OCI-LY7 (cell line): ENCODE results near the gene FBXO31. TPM values are rescaled to one million over a fixed set of nuclear protein-coding genes. Genes with fewer than 3 reads are reported as not detected.

Experiments
- BruUV-seq: library from RNA; stranded (reverse); fragments of 400-500 nt; replicated peaks from 2 replicates; lab custom pipeline; 2021; lab: Mats Ljungman, UMichigan
- CTCF ChIA-PET: fragments of 300-600 bp; sonication (Branson Sonifier 250); formaldehyde crosslinking; loops from one replicate; lab custom pipeline; 2022; ENCODE audit warnings: antibody characterized with exemption; ENCODE audit not compliant: unreplicated experiment; lab: Charles Lee
- POLR2A ChIA-PET: fragments of 300-600 bp; sonication (Branson Sonifier 250); formaldehyde crosslinking; loops from one replicate; lab custom pipeline; 2022; ENCODE audit warnings: antibody characterized with exemption; lab: Charles Lee
- DNase-seq: peaks from one replicate; pipeline ENCODE4 v3.0.0-alpha.2; 2015; ENCODE audit warnings: low spot score
- H2AFZ ChIP-seq: fragments of 200-600 bp; sonication (generic), shearing (Covaris generic); 2 replicates; pipeline ENCODE4 v1.6.1; 2014; ENCODE audit warnings: mild to moderate bottlenecking, antibody characterized with exemption, low read length, moderate library complexity
- H3K27ac ChIP-seq: fragments of 200-600 bp; sonication (generic); 2 replicates; pipeline ENCODE4 v1.5.1; 2014; ENCODE audit warnings: mixed run types, low read depth, mild to moderate bottlenecking, moderate library complexity, low read length, inconsistent platforms; ENCODE audit not compliant: poor library complexity, severe bottlenecking
- H3K36me3 ChIP-seq: fragments of 200-600 bp; sonication (generic); 2 replicates; pipeline ENCODE4 v1.6.1; 2014; ENCODE audit warnings: mild to moderate bottlenecking, antibody characterized with exemption, low read length, moderate library complexity, mixed read lengths; ENCODE audit not compliant: insufficient read depth
- H3K4me1 ChIP-seq: fragments of 200-600 bp; sonication (generic); 2 replicates; pipeline ENCODE4 v1.5.1; 2014; ENCODE audit warnings: mild to moderate bottlenecking, low read length; ENCODE audit not compliant: insufficient read depth, poor library complexity, severe bottlenecking
- H3K4me2 ChIP-seq: fragments of 200-600 bp; sonication (generic); 2 replicates; pipeline ENCODE4 v1.6.1; 2014; ENCODE audit warnings: mild to moderate bottlenecking, low read length
- H3K4me3 ChIP-seq: fragments of 200-600 bp; sonication (generic); 2 replicates; pipeline ENCODE4 v1.5.1; 2014; ENCODE audit warnings: mild to moderate bottlenecking, low read depth, low read length; ENCODE audit not compliant: poor library complexity, severe bottlenecking
- H3K79me2 ChIP-seq: fragments of 200-600 bp; sonication (generic); 2 replicates; pipeline ENCODE4 v1.6.1; 2016; ENCODE audit warnings: low read depth, mild to moderate bottlenecking, low read length, moderate library complexity, mixed read lengths; ENCODE audit not compliant: insufficient read depth
- H3K9me2 ChIP-seq: fragments of 200-600 bp; sonication (generic); 2 replicates; pipeline ENCODE4 v1.6.1; 2016; ENCODE audit warnings: mild to moderate bottlenecking, low read length, mixed read lengths; ENCODE audit not compliant: insufficient read depth
- H3K9me3 ChIP-seq: fragments of 200-600 bp; sonication (generic); 2 replicates; pipeline ENCODE4 v1.6.1; 2014; ENCODE audit warnings: mild to moderate bottlenecking, mixed run types, low read length, mixed read lengths
- H4K20me1 ChIP-seq: fragments of 200-600 bp; sonication (generic); 2 replicates; pipeline ENCODE4 v1.6.1; 2014; ENCODE audit warnings: mild to moderate bottlenecking, antibody characterized with exemption, low read length, moderate library complexity, mixed read lengths; ENCODE audit not compliant: insufficient read depth
- CTCF ChIP-seq: fragments of 200-600 bp; sonication (generic); conservative IDR thresholded peaks from 2 replicates; pipeline ENCODE4 v1.5.1; 2014; ENCODE audit warnings: mild to moderate bottlenecking, antibody characterized with exemption, low read length, moderate library complexity, mixed read lengths
- EZH2phosphoT487 ChIP-seq: fragments of 200-600 bp; sonication (generic); IDR thresholded peaks from 2 replicates; pipeline ENCODE4 v1.6.1; 2018; ENCODE audit warnings: low read depth, borderline replicate concordance, mild to moderate bottlenecking, mixed run types, antibody characterized with exemption, low read length, moderate library complexity, mixed read lengths
- intact Hi-C: fragments of 100-400 bp; cut with micrococcal nuclease; formaldehyde crosslinking; loops from one replicate; pipeline ENCODE4 v1.10.0; 2022; ENCODE audit not compliant: unreplicated experiment
- total RNA-seq, 2 experiments: library from RNA; depleted of rRNA in 1 of 2; stranded (reverse); fragments of >200 nt in 1 of 2; shearing (Covaris generic) in 1 of 2; gene quantifications; 2 replicates each; pipeline ENCODE4 v1.2.3, GENCODE V29; 2014 to 2022

The FBXO31 gene
- total RNA-seq, 2 experiments from 2014 or later: 26.0 to 32.4 TPM

- Histone ChIP-seq H3K4me3 (no peak overlapping the region), H3K79me2 (no peaks in the 10 kb centered on the region), H3K36me3 (no peaks in the 10 kb centered on the region), H2AFZ (no peak overlapping the region), H4K20me1 (no peaks in the 10 kb centered on the region), H3K9me2 (no peaks in the 10 kb centered on the region), H3K4me1 (peaks cover 9% of the 10 kb centered on the region), H3K9me3 (no peaks in the 10 kb centered on the region), H3K27ac (no peak overlapping the region), H3K4me2 (no peak overlapping the region)
- TF ChIP-seq EZH2phosphoT487 (no peak), CTCF (no peak)
- intact Hi-C loops: no loop called here
- BruUV-seq: no TSS peak
- no peak for DNase-seq
- ChIA-PET CTCF (no interaction called here), POLR2A (no interaction called here)
Observed at GRCh38 chr16:87431926-87432325, 48.4 kb upstream of the FBXO31 start.

- Histone ChIP-seq H3K4me1 (no peaks in the 10 kb centered on the region), H3K4me3 (no peak overlapping the region), H3K27ac (no peak overlapping the region), H2AFZ (no peak overlapping the region), H3K9me3 (no peaks in the 10 kb centered on the region), H3K36me3 (peaks cover 10% of the 10 kb centered on the region; the same call in 1 of the 2 replicates), H3K4me2 (no peak overlapping the region), H3K9me2 (no peaks in the 10 kb centered on the region), H4K20me1 (no peaks in the 10 kb centered on the region; the same call in 1 of the 2 replicates), H3K79me2 (no peaks in the 10 kb centered on the region)
- CTCF ChIA-PET: no interaction called here
- POLR2A ChIA-PET: no interaction called here
- DNase-seq: no peak
- intact Hi-C loops: no loop called here
- BruUV-seq: no TSS peak
- TF ChIP-seq EZH2phosphoT487 (no peak), CTCF (no peak)
Observed at GRCh38 chr16:87426423-87427215, 43.0 kb upstream of the FBXO31 start.

GRCh38 chr16:87425941-87426340 lies 42.4 kb upstream of the FBXO31 start:
- no peak for TF ChIP-seq CTCF
- no peak for TF ChIP-seq EZH2phosphoT487
- Histone ChIP-seq H3K9me3 (no peaks in the 10 kb centered on the region), H2AFZ (no peak overlapping the region), H3K9me2 (no peaks in the 10 kb centered on the region), H3K4me2 (no peak overlapping the region), H3K36me3 (peaks cover 10% of the 10 kb centered on the region; the same call in 1 of the 2 replicates), H4K20me1 (no peaks in the 10 kb centered on the region; the same call in 1 of the 2 replicates), H3K4me1 (no peaks in the 10 kb centered on the region), H3K27ac (no peak overlapping the region), H3K4me3 (no peak overlapping the region), H3K79me2 (no peaks in the 10 kb centered on the region)
- DNase-seq: no peak
- ChIA-PET CTCF (no interaction called here), POLR2A (interaction anchor here (0.6 kb wide), 1 partner anchor 59 kb away, joined by 5 read pairs; no protein-coding TSS in a partner anchor)
- no TSS peak for BruUV-seq
- intact Hi-C loops: no loop called here
